Measurements from ENCODE around the gene REC8.

Gene REC8

DNA sequence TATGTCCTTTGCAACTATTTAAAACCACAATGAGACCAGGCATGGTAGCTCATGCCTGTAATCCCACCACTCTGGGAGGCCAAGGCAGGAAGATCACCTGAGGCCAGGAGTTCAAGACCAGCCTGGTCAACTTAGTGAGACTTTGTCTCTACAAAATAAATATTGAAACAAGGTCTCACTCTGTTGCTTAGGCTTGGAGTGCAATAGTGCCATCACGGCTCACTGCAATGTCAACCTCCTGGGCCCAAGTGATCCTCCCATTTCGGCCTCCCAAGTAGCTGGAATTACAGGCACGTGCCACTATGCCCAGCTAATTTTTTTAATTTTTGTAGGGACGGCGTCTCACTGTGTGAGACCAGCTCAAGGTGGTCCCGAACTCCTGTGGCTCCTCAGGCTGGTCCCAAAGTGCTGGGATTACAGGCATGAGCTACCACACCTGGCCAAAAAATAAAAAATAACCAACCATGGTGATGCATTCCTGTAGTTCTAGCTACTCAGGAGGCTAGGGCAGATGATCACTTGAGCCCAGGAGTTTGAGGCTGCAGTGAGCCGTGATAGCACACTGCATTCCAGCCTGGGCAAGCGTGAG is 42.4 kb upstream of the REC8 start:
- H3K4me3 ChIP-seq (ENCODE audit: low read depth, low read length), result no peak overlapping the region
- TF ChIP-seq, protein P1, sequence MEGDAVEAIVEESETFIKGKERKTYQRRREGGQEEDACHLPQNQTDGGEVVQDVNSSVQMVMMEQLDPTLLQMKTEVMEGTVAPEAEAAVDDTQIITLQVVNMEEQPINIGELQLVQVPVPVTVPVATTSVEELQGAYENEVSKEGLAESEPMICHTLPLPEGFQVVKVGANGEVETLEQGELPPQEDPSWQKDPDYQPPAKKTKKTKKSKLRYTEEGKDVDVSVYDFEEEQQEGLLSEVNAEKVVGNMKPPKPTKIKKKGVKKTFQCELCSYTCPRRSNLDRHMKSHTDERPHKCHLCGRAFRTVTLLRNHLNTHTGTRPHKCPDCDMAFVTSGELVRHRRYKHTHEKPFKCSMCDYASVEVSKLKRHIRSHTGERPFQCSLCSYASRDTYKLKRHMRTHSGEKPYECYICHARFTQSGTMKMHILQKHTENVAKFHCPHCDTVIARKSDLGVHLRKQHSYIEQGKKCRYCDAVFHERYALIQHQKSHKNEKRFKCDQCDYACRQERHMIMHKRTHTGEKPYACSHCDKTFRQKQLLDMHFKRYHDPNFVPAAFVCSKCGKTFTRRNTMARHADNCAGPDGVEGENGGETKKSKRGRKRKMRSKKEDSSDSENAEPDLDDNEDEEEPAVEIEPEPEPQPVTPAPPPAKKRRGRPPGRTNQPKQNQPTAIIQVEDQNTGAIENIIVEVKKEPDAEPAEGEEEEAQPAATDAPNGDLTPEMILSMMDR (IDR thresholded peaks at IDR 0.05; ENCODE audit: low read depth, low read length), result no peak

DNA sequence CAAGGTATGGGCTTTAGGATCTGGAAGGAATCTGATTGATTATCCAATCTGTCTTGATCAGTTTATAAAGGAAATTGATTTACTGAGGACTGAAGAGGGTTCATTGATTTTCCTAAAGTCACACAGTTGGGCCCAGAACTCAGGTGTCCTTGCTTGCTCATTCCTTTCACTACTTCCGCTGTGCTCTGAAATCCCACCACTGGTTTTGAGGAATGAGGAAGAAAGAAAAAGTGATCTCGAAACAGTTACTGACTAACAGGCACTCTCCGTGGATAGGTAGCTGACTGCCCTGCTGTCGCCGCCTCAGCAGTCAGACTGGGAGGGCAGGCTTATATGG is 41.5 kb upstream of the REC8 start, which contains the start of gene FITM1:
TSS of gene FITM1 (plus strand) at position 280 of the 337 bp plus-strand sequence. CDS start 905 bp downstream, outside the sequence.
- TF ChIP-seq, protein P1 (IDR thresholded peaks at IDR 0.05; ENCODE audit: low read depth, low read length), result no peak
- no peak within 1 kb of the TSS for H3K4me3 ChIP-seq (ENCODE audit: low read depth, low read length)

DNA sequence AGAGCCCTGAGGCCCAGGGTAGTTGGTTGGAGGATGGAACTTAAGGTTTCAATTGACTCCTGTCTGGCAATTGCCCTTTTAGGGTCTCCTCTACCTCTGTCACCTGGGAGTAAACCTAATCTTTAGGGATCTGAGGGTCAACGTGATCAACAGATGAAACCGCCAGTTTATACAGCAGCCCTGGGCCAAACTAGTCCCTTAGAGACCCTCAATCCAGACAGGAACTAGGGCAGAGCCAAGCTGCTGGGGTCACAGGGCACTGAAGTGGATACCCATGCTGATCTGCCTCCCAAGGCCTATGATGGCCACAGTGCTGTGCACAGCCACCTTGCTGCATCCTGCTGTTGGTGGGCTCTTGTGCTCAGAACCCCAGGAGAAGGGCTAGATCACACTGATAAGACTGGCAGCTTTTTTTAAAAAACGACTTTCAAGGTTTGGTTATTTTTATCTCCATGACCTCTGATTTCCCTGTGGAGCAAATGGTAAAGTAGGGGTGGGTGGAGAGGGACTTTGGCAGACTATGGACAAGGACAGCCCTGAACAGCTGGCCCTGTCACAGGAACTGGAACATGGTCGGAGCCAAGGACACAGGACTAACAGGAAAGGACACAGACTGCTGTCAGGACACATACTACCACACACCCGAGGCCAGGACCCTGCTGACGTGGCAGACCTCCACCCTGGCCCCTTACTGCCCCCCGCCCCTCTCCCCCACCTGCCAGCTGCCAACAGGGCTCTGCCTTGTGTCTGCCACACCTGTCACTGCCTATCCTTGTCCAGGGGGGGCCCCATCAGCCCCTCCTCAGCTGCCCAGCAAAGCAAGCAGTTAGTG is 40.9 kb upstream of the REC8 start:
- TF ChIP-seq, protein P1 (IDR thresholded peaks at IDR 0.05; ENCODE audit: low read depth, low read length), result no peak
- no peak overlapping the region for H3K4me3 ChIP-seq (ENCODE audit: low read depth, low read length)

DNA sequence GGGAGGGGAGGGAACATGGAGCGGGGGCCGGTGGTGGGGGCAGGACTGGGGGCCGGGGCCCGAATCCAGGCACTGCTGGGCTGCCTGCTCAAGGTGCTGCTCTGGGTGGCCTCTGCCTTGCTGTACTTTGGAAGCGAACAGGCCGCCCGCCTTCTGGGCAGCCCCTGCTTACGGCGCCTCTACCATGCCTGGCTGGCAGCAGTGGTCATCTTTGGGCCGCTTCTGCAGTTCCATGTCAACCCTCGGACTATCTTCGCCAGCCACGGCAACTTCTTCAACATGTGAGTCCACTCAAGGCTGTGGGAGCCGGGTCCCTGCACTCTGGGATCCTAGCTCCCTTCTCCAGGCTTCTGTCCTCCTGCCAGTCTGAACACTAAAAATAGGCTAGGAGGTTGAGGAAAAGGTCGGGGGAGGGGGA is 40.3 kb upstream of the REC8 start:
- TF ChIP-seq, protein P1 (IDR thresholded peaks at IDR 0.05; ENCODE audit: low read depth, low read length), result no peak
- no peak overlapping the region for H3K4me3 ChIP-seq (ENCODE audit: low read depth, low read length)

DNA sequence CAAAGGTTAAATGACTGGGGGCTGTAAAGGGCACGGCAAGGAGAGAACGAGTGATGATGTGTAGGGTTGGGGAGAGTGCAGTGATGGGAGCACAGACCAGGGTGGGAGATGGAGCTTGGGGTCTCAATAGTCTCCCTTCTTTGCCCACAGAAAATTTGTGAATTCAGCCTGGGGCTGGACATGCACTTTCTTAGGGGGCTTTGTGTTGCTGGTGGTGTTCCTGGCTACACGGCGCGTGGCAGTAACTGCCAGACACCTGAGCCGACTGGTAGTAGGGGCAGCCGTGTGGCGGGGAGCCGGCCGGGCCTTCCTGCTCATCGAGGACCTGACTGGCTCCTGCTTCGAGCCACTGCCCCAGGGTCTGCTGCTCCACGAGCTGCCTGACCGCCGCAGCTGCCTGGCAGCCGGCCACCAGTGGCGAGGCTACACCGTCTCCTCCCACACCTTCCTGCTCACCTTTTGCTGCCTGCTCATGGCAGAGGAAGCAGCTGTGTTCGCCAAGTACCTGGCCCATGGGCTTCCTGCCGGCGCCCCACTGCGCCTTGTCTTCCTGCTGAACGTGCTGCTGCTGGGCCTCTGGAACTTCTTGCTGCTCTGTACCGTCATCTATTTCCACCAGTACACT is 39.7 kb upstream of the REC8 start:
- H3K4me3 ChIP-seq (ENCODE audit: low read depth, low read length), result no peak overlapping the region
- TF ChIP-seq, protein P1 (IDR thresholded peaks at IDR 0.05; ENCODE audit: low read depth, low read length), result no peak

DNA sequence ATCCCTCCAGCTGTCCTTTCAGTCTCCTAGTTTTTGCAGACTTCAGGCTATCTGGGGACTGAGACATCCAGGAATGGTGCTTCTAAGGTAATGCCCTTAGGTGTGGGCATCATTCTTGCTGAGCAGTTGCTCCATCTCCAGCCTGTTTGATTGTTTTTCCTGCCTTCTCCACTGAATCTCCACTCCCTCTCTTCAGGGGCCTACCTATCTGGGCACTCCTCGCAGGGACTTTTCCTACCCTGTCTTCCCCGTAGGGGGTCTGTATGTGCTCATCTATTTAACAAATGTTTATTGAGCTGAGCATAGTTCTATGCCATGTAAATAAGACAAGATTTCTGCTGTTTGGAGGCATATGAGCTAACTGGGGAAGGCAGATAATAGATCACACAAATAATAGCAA is 38.9 kb upstream of the REC8 start:
- no peak overlapping the region for H3K4me3 ChIP-seq (ENCODE audit: low read depth, low read length)
- TF ChIP-seq, protein P1 (IDR thresholded peaks at IDR 0.05; ENCODE audit: low read depth, low read length), result no peak

DNA sequence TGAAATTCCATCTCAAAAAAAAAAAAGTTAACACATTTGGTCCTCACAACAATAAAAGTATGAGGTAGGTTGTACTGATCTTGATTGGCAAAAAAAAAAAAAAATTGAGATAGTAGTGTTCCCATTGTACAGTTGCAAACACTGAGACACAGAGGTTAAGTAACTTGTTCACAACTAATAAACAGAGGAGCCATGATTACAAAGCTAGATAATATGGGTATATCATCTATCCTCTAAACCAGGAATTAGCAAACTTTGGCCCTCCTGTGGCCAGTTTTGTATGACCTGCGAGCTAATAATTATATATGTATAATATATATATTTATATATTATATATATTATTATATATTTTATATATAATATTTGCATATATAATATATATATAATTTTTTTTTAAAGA is 38.1 kb upstream of the REC8 start:
- H3K4me3 ChIP-seq (ENCODE audit: low read depth, low read length), result no peak overlapping the region
- TF ChIP-seq, protein P1 (IDR thresholded peaks at IDR 0.05; ENCODE audit: low read depth, low read length), result no peak
